HG03139 (cell line): Measurements from ENCODE around the gene POLR3A.

Experiments used
- ATAC-seq: cut with Tn5 transposase; IDR thresholded peaks from one replicate; pipeline ENCODE4 v1.9.1; 2021; ENCODE audit not compliant: unreplicated experiment

POLR3A gene

GRCh38 chr10:78047314-78047891 lies 18.1 kb upstream of the POLR3A start:
- peak; percentile 61 for ATAC-seq

- no peak for ATAC-seq
Observed at GRCh38 chr10:78046711-78047269, 17.5 kb upstream of the POLR3A start.

GRCh38 chr10:78045856-78046255 lies 16.5 kb upstream of the POLR3A start:
- no peak for ATAC-seq

GRCh38 chr10:78045237-78045636 lies 15.9 kb upstream of the POLR3A start:
- ATAC-seq = peak; percentile 41

- no peak for ATAC-seq
Observed at GRCh38 chr10:78044699-78045098, 15.4 kb upstream of the POLR3A start.

GRCh38 chr10:78044179-78044578 lies 14.9 kb upstream of the POLR3A start:
- no peak for ATAC-seq

- no peak for ATAC-seq
Observed at GRCh38 chr10:78042752-78043104, 13.4 kb upstream of the POLR3A start.

- ATAC-seq = no peak
Observed at GRCh38 chr10:78042058-78042751, 12.9 kb upstream of the POLR3A start.

- ATAC-seq = no peak
Observed at GRCh38 chr10:78041170-78042057, 12.1 kb upstream of the POLR3A start.

- no peak for ATAC-seq
Observed at GRCh38 chr10:78039743-78040142, 10.4 kb upstream of the POLR3A start.

- no peak for ATAC-seq
Observed at GRCh38 chr10:78038791-78039547, 9.7 kb upstream of the POLR3A start.

- no peak for ATAC-seq
Observed at GRCh38 chr10:78038105-78038504, 8.8 kb upstream of the POLR3A start.

GRCh38 chr10:78035933-78036583 lies 6.7 kb upstream of the POLR3A start:
- no peak for ATAC-seq

GRCh38 chr10:78035437-78035836 lies 6.1 kb upstream of the POLR3A start:
- ATAC-seq = no peak

GRCh38 chr10:78035025-78035424 lies 5.7 kb upstream of the POLR3A start:
- no peak for ATAC-seq

GRCh38 chr10:78033637-78034470 lies 4.5 kb upstream of the POLR3A start, which contains the start of gene RPS24:
Gene RPS24, plus strand, starts transcription at chr10:78033863. Its CDS starts 39 bp downstream, at chr10:78033902.
- peak; percentile 87 for ATAC-seq

GRCh38 chr10:78033387-78033636 lies 4.0 kb upstream of the POLR3A start:
- no peak for ATAC-seq

GRCh38 chr10:78028438-78029268 lies 662 bp downstream of the POLR3A start:
- ATAC-seq = no peak
